Measurements from ENCODE around the gene SEZ6L. TPM values are rescaled to one million over a fixed set of nuclear protein-coding genes. Genes with fewer than 3 reads are reported as not detected.
A peak's percentile ranks its signal among the peaks of the same experiment; 100 is the strongest.

Gene SEZ6L
- total RNA-seq, 2 experiments from 2014 or later, result not detected

- no peaks in the 10 kb centered on the region for H3K36me3 Mint-ChIP-seq (ENCODE audit: low read depth)
Measured at GRCh38 chr22:26159886-26160285, 9.4 kb upstream of the SEZ6L start.

DNA sequence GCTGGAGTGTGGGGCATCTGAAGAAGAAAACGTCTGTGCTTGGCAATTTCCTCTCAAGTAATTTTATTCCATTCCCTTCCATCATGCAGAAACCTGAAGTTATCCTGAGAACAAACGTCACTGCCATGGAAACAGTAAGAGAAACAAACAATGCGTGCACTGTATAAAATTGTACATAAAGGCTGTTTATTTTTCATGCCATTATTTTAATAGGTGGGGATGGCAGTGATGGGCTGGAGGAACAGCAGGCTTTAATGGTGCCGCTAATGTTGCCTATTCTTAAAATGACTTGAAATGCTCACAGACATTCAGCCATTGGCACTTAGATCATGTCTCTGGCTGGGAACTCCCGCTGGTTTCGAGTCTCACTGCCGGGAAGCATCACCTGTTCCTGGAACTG, 7.5 kb upstream of the SEZ6L start:
- Mint-ChIP-seq H3K4me1 (ENCODE audit: low read depth) (no peaks in the 10 kb centered on the region), H3K9me3 (ENCODE audit: insufficient read depth) (no peaks in the 10 kb centered on the region), H3K27me3 (ENCODE audit: low read depth) (peaks cover 11% of the 10 kb centered on the region), H3K4me3 (no peak overlapping the region), H3K27ac (no peak overlapping the region), H3K36me3 (ENCODE audit: low read depth) (no peaks in the 10 kb centered on the region)
- no peak for DNase-seq
- ChIA-PET POLR2A (no interaction called here), CTCF (no interaction called here)
- no peak for ATAC-seq

More at GRCh38 chr22:26159886-26160285, 9.4 kb upstream of the SEZ6L start:
- no peak for ATAC-seq
- no peak overlapping the region for H3K4me3 Mint-ChIP-seq
- ChIA-PET POLR2A (no interaction called here), CTCF (no interaction called here)
- no peaks in the 10 kb centered on the region for H3K4me1 Mint-ChIP-seq (ENCODE audit: low read depth)
- no peaks in the 10 kb centered on the region for H3K9me3 Mint-ChIP-seq (ENCODE audit: insufficient read depth)
- peaks cover 3% of the 10 kb centered on the region for H3K27me3 Mint-ChIP-seq (ENCODE audit: low read depth)
- DNase-seq, result no peak
- no peak overlapping the region for H3K27ac Mint-ChIP-seq

DNA sequence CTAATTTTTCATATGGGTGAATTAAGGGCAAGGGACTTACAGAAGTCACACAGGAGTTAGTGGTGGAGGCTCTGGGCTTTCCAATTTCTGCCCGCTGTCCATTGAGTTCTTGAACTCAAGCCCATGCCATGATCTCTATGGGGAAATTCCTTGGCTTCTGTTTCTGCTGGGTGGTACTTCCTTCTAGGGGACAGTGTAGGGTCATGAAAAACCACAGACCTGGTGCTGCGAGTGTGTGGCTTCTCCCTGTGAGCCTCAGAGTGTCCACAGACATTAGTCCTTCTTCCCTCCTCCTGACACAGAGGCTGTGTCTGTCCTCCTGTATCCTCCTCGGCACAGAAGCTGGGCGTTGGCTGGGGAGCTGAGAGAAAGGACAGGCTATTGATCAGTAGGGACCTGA, 6.3 kb upstream of the SEZ6L start:
- Mint-ChIP-seq H3K27ac (no peak overlapping the region), H3K4me1 (ENCODE audit: low read depth) (no peaks in the 10 kb centered on the region), H3K36me3 (ENCODE audit: low read depth) (no peaks in the 10 kb centered on the region), H3K9me3 (ENCODE audit: insufficient read depth) (no peaks in the 10 kb centered on the region), H3K27me3 (ENCODE audit: low read depth) (peaks cover 20% of the 10 kb centered on the region), H3K4me3 (no peak overlapping the region)
- CTCF ChIA-PET, result interaction anchor here (1.4 kb wide), 1 partner anchor 9 kb away, joined by 4 read pairs; no protein-coding TSS in a partner anchor
- no peak for ATAC-seq
- POLR2A ChIA-PET, result no interaction called here
- DNase-seq, result no peak

GRCh38 chr22:26164174-26164573, 5.1 kb upstream of the SEZ6L start:
- no peaks in the 10 kb centered on the region for H3K4me1 Mint-ChIP-seq (ENCODE audit: low read depth)
- CTCF ChIA-PET, result no interaction called here
- no peak overlapping the region for H3K4me3 Mint-ChIP-seq
- H3K27ac Mint-ChIP-seq, result no peak overlapping the region
- DNase-seq (no peak), ATAC-seq (no peak)
- no peaks in the 10 kb centered on the region for H3K9me3 Mint-ChIP-seq (ENCODE audit: insufficient read depth)
- H3K27me3 Mint-ChIP-seq (ENCODE audit: low read depth), result peaks cover 32% of the 10 kb centered on the region
- POLR2A ChIA-PET, result no interaction called here
- no peaks in the 10 kb centered on the region for H3K36me3 Mint-ChIP-seq (ENCODE audit: low read depth)

DNA sequence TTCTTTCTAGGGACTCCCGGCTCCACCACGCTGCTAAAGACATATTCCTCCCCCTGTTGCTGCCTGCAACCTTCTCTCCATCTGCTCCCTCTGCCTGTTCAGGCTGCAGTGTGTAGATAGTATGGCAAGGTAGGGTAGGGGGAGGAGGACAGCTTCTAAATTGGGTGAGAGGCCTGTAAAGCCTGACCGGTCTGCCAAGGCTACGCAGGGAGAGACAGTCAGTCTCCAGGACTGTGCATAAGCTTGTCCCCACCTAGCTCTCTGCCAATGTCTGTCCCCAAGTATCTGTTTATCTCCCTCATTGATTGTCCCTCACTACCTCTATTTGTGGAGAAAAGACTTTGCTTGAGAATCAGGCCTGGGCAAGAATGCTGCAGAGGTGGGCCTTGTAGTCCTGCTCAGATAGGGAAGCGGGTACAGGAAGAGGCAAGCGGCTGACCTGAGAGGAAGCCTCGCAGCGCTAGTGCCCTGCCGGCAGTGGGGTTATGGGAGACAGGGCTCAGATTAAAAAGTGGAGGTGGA, 871 bp upstream of the SEZ6L start:
- no peak for DNase-seq

GRCh38 chr22:26168939-26169314, 335 bp upstream of the SEZ6L start:
- peaks cover 52% of the 10 kb centered on the region for H3K27me3 Mint-ChIP-seq (ENCODE audit: low read depth)
- ChIA-PET CTCF (no interaction called here), POLR2A (no interaction called here)
- no peaks in the 10 kb centered on the region for H3K36me3 Mint-ChIP-seq (ENCODE audit: low read depth)
- H3K4me1 Mint-ChIP-seq (ENCODE audit: low read depth), result no peaks in the 10 kb centered on the region
- no peak overlapping the region for H3K4me3 Mint-ChIP-seq
- DNase-seq (no peak), ATAC-seq (no peak)
- no peak overlapping the region for H3K27ac Mint-ChIP-seq
- no peaks in the 10 kb centered on the region for H3K9me3 Mint-ChIP-seq (ENCODE audit: insufficient read depth)

More for the DNA sequence above, 871 bp upstream of the SEZ6L start:
- Mint-ChIP-seq H3K27me3 (ENCODE audit: low read depth) (peaks cover 52% of the 10 kb centered on the region), H3K4me3 (no peak overlapping the region), H3K27ac (no peak overlapping the region), H3K4me1 (ENCODE audit: low read depth) (no peaks in the 10 kb centered on the region), H3K9me3 (ENCODE audit: insufficient read depth) (no peaks in the 10 kb centered on the region), H3K36me3 (ENCODE audit: low read depth) (no peaks in the 10 kb centered on the region)
- no peak for ATAC-seq
- CTCF ChIA-PET, result no interaction called here
- POLR2A ChIA-PET, result no interaction called here

- ChIA-PET POLR2A (no interaction called here), CTCF (no interaction called here)
- Mint-ChIP-seq H3K27me3 (ENCODE audit: low read depth) (peaks cover 55% of the 10 kb centered on the region), H3K36me3 (ENCODE audit: low read depth) (no peaks in the 10 kb centered on the region), H3K4me1 (ENCODE audit: low read depth) (no peaks in the 10 kb centered on the region), H3K9me3 (ENCODE audit: insufficient read depth) (no peaks in the 10 kb centered on the region), H3K27ac (no peak overlapping the region), H3K4me3 (no peak overlapping the region)
- DNase-seq (no peak), ATAC-seq (no peak)
Measured at GRCh38 chr22:26170112-26170492, 840 bp downstream of the SEZ6L start.

- no peaks in the 10 kb centered on the region for H3K9me3 Mint-ChIP-seq (ENCODE audit: insufficient read depth)
- H3K36me3 Mint-ChIP-seq (ENCODE audit: low read depth), result no peaks in the 10 kb centered on the region
- no peak overlapping the region for H3K4me3 Mint-ChIP-seq
- no peaks in the 10 kb centered on the region for H3K4me1 Mint-ChIP-seq (ENCODE audit: low read depth)
- POLR2A ChIA-PET, result no interaction called here
- CTCF ChIA-PET, result no interaction called here
- H3K27me3 Mint-ChIP-seq (ENCODE audit: low read depth), result peaks cover 51% of the 10 kb centered on the region
- DNase-seq (peak; percentile 25), ATAC-seq (no peak)
- no peak overlapping the region for H3K27ac Mint-ChIP-seq
Measured at GRCh38 chr22:26170795-26171580, 1.7 kb downstream of the SEZ6L start.

GRCh38 chr22:26172389-26172990, 3.2 kb downstream of the SEZ6L start:
- peaks cover 42% of the 10 kb centered on the region for H3K27me3 Mint-ChIP-seq (ENCODE audit: low read depth)
- POLR2A ChIA-PET, result interaction anchor here (0.6 kb wide), 1 partner anchor 67 kb away, joined by 3 read pairs; no protein-coding TSS in a partner anchor
- ATAC-seq, result no peak
- H3K27ac Mint-ChIP-seq, result no peak overlapping the region
- H3K9me3 Mint-ChIP-seq (ENCODE audit: insufficient read depth), result no peaks in the 10 kb centered on the region
- H3K4me3 Mint-ChIP-seq, result no peak overlapping the region
- no peaks in the 10 kb centered on the region for H3K4me1 Mint-ChIP-seq (ENCODE audit: low read depth)
- CTCF ChIA-PET, result interaction anchor here (0.6 to 1.5 kb wide), 15 partner anchors 8 to 536 kb away, joined by 3 to 5 read pairs (median 3); no protein-coding TSS in a partner anchor
- DNase-seq, result peak; percentile 43
- H3K36me3 Mint-ChIP-seq (ENCODE audit: low read depth), result no peaks in the 10 kb centered on the region

GRCh38 chr22:26174280-26174679, 5.0 kb downstream of the SEZ6L start:
- ATAC-seq, result no peak
- H3K27ac Mint-ChIP-seq, result no peak overlapping the region
- H3K27me3 Mint-ChIP-seq (ENCODE audit: low read depth), result peaks cover 26% of the 10 kb centered on the region
- DNase-seq, result no peak
- H3K4me3 Mint-ChIP-seq, result no peak overlapping the region
- ChIA-PET POLR2A (no interaction called here), CTCF (no interaction called here)
- H3K36me3 Mint-ChIP-seq (ENCODE audit: low read depth), result no peaks in the 10 kb centered on the region
- no peaks in the 10 kb centered on the region for H3K4me1 Mint-ChIP-seq (ENCODE audit: low read depth)
- H3K9me3 Mint-ChIP-seq (ENCODE audit: insufficient read depth), result no peaks in the 10 kb centered on the region

DNA sequence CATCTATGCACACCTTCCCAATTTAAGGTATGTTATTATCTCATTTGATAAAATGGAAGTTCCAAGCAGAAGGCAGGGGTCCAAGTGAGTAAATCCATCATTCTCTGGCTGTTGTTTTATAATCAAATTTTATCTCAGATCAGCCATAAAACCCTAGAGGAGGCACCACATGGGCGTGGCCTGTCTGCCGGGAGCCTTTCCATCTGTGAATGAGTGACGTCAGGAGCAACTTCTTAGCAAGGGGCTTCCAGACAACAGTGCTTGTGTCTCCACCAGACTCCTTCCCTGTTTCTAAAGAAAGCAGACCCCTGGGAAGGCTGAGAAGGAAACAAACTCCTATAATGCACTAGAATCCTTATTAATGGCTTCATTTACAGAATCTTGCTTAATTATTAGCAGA, 13.5 kb downstream of the SEZ6L start:
- Mint-ChIP-seq H3K4me3 (no peak overlapping the region), H3K36me3 (ENCODE audit: low read depth) (no peaks in the 10 kb centered on the region), H3K27me3 (ENCODE audit: low read depth) (no peaks in the 10 kb centered on the region), H3K4me1 (ENCODE audit: low read depth) (no peaks in the 10 kb centered on the region), H3K9me3 (ENCODE audit: insufficient read depth) (no peaks in the 10 kb centered on the region), H3K27ac (no peak overlapping the region)
- ChIA-PET CTCF (interaction anchor here (1.7 kb wide), 1 partner anchor 11 kb away, joined by 4 read pairs; no protein-coding TSS in a partner anchor), POLR2A (no interaction called here)
- DNase-seq (no peak), ATAC-seq (no peak)

GRCh38 chr22:26185190-26185589, 15.9 kb downstream of the SEZ6L start:
- ChIA-PET CTCF (no interaction called here), POLR2A (no interaction called here)
- no peaks in the 10 kb centered on the region for H3K4me1 Mint-ChIP-seq (ENCODE audit: low read depth)
- no peak overlapping the region for H3K27ac Mint-ChIP-seq
- H3K36me3 Mint-ChIP-seq (ENCODE audit: low read depth), result no peaks in the 10 kb centered on the region
- no peak overlapping the region for H3K4me3 Mint-ChIP-seq
- no peaks in the 10 kb centered on the region for H3K27me3 Mint-ChIP-seq (ENCODE audit: low read depth)
- no peak for DNase-seq
- H3K9me3 Mint-ChIP-seq (ENCODE audit: insufficient read depth), result no peaks in the 10 kb centered on the region
- ATAC-seq, result no peak

Measured in activated CD8-positive, alpha-beta T cell treated with anti-CD3 and anti-CD28 coated beads, Interleukin-2, amount 10 ng/mL, durations not matched to agents 7 days and 5 days (primary cell).